GM12864 (cell line): Measurements from ENCODE around the gene CES5A.
"Not testable (repeated sequence)": the region's sequence is repeated elsewhere in the genome, so short reads cannot be mapped to it uniquely, and the experiment has no call there.

Experiments
- DNase-seq: peaks from one replicate; pipeline ENCODE4 v3.0.0-alpha.2; 2011; ENCODE audit warnings: low read depth
- H3K4me3 ChIP-seq: 2 replicates; pipeline ENCODE4 v1.5.1; 2011; ENCODE audit warnings: mild to moderate bottlenecking, low read depth, low read length, control low read depth
- CTCF ChIP-seq: IDR thresholded peaks from 2 replicates; pipeline ENCODE4 v1.5.1; 2011; ENCODE audit warnings: low read depth, mild to moderate bottlenecking, moderate library complexity, low read length, control low read depth, inconsistent platforms; ENCODE audit errors: missing control alignments

The CES5A gene

GRCh38 chr16:55809851-55810250 lies 65.3 kb downstream of the CES5A start:
- no peak for TF ChIP-seq CTCF
- DNase-seq = no peak
- H3K4me3 ChIP-seq = no peak overlapping the region

GRCh38 chr16:55809386-55809785 lies 65.8 kb downstream of the CES5A start:
- TF ChIP-seq CTCF = no peak
- no peak overlapping the region for H3K4me3 ChIP-seq
- no peak for DNase-seq

- DNase-seq, H3K4me3 ChIP-seq: not testable (repeated sequence)
Measured at GRCh38 chr16:55808286-55808685, 66.9 kb downstream of the CES5A start.

- not testable (repeated sequence) for H3K4me3 ChIP-seq, DNase-seq
Measured at GRCh38 chr16:55805104-55805503, 70.1 kb downstream of the CES5A start.

GRCh38 chr16:55803681-55804080 lies 71.5 kb downstream of the CES5A start:
- H3K4me3 ChIP-seq, DNase-seq: not testable (repeated sequence)
